NOMO-1 (cell line): ENCODE measurements around the gene C4BPA.

Source experiments
- DNase-seq, 2 experiments: peaks; one replicate each; lab custom pipeline; 2025; ENCODE audit not compliant: unreplicated experiment in 2 of 2; lab: John Stamatoyannopoulos, UW

C4BPA gene

DNA sequence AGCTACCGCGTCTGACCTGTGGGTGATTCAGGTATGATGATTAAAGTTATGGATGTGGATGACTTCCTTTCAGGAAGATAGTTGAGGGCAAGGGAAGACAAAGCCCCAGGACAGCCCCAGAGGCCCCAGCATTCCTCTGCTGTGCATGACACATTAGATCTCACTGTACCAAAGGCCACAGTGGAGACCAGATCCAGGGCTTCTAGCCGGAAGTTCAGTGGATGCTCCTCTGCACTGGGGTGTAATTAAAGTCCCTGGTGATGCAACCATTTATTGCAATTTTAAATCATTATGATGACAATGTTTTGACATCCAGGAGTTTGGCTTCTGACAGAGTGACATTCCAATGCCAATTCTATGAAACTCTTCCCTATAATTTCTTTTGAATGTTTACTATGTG, 5.0 kb downstream of the C4BPA start:
- DNase-seq, result no peak

DNA sequence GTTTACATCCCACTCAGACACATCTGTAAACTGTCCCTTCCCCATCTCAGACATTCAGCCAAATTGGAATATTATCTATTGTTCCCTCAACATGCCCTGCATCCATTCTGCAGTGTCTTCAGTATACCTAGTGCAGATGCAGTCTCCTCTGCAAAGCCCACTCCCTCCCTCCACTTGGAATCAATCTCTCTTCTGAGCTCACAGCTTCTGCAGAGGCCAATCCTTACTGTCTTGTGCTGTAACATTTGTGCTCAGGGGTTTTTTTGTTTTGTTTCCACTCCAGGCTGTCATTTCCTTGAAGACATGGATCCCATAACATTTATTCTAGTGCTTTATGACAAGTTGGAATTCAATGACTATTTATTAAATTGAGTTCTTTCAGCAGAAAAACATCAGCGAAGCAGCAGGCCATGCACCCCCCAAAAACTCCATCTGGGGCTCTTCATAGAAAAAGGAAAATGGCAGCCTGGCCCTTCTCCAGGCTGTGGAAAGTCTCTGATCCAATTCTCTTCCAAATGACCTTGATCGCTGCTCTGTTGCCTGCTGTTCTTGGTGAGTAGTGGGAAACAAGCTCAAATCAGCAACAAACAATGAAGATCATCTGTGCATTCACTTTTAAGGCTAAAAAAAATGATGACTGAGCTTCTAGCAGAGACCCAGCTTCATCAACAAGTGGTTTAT, 8.7 kb downstream of the C4BPA start:
- DNase-seq, result no peak

DNA sequence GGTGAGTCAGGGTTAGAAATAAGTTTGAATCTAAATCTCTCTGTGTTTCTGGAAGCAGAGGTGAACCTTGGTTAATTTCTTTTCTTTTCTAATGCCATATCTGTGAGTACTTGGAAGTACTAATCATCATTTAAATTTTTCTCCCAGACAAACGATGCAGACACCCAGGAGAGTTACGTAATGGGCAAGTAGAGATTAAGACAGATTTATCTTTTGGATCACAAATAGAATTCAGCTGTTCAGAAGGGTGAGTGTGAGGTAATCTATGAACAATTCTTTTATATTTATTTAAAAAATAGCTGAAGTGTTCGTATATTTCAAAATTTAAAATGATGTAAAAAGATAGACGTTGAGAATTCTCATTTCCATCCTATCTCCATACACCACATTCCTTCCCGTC, 11.2 kb downstream of the C4BPA start:
- no peak for DNase-seq

DNA sequence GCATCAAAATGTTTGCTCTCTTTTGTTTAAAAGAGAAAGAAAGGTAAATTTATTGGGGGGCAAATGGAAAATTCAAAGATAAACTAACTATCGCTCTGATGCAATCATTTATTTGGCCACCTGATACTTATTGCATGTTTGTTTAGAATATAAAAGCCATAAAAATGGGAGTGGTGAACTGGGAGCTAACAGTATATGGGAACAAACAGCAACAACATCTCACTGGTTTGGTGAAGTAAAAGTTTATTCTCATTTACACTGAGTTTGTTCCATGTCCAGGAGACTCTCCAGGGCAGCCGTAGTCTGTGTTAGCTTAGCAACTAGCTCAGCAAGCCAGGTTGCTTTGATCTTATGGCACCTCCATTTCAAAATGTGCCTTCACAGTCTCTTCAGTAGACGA, 20.4 kb downstream of the C4BPA start:
- no peak for DNase-seq

DNA sequence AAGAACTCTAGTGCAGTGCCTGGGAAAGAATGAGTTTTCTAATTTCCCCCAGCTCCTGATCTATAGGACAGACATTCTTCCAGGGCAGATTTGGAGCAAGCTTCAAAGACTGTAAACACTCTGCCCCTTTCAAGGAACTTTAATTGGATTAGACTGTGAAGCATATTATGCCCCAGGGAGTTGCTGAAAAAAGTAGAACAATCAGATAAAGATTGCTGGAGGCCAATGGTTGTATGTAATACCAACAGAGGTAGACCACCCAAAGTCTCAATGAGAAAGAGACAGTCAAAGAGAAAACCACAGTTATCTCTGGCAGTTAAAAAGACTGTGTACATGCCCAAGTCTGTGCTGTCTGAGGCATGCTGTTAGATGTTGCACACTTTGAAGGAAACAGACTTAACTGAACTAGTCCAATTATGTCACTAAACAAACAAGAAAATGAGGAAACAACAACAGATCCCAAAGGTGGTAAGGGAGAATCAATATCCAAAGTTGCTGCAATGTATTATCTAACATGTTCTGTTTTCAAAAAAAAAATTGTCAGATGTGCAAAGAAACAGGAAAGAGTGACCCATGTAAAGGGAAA, 24.4 kb downstream of the C4BPA start:
- no peak for DNase-seq

DNA sequence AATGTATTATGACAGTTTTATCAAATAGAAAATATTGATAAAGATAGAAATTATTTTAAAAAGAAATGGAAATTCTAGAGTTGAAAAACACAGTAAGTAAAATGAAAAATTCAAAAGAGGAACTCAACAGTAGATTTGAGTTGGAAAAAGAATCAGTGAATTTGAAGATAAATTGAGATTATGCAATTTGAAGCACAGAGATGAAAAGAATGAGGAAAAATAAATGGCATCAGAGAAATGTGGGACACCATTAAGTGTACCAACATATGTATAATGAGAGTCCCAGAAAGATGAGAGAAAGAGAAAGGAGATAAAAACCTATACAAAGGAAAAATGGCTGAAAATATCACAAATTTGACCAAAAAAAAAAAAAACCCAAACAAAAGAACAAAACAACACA, 25.0 kb downstream of the C4BPA start:
- DNase-seq, result no peak

DNA sequence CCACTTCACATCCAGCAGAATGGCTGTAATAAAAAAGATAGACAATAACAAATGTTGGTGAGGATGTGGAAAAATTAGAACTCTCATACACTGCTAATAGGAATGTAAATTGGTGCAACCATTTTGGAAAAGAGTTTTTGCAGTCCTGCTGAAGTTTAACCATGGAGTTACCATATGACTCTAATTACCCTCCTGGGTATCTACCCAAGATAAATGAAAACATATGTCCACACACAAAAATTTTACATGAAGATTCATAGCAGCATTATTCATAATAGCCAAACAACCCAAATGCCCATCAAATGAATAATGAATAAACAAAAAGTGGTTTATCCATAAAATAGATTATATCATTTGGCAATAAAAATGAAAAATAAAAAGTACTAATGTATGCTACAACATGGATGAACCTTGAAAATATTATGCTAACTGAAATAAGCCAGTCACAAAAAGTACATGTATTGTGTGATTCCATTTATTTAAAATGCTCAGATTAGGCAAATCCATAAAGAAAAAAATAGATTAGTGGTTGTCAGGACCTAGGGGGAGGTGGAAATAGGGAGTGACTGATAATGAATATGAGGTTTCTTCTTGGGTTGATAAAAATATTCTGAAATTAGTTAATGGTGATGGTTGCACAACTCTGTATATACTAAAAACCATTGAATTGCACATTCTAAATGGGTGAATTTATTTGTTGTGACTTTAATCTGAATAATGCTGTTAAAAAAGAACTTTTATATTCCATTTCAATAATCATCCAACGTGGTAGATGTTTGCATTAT, 26.4 kb downstream of the C4BPA start:
- no peak for DNase-seq

DNA sequence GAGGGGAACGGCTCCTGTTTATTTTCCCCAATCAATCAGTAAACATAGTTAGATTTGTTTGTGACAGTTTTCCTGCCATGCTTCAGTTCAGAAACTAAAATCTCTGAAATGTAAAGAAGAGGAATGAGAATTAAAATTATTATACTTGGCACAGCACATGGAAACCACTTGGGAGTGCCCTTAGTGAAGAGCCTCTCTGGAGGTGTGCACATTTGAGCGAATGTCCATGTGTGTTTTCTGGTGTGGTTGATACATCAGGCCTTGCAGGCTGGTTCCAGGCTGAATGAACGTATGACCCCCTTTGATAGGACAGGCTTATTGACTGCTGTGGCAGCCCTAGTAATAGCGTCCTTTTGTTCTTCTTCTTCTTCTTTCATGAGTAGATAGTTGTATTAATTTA, 27.1 kb downstream of the C4BPA start:
- no peak for DNase-seq

DNA sequence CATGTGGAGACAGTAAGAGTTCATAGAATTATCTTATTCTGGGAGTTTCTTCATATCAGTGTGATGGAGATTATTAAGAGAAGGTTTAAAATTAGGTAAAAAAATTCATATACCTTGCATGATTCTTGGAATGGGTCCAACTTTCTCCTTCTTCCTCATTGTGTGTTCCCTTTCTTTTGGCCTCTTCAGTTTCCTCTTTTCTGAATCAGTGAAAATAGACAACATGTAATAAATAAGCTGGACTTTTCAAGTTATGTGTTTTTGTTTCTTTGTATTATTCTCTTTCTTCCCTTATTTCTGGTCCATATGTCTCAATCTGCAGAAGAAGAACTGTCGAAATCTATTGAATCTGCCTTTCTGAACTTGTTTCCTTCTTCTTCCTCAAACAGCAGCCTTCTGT, 30.5 kb downstream of the C4BPA start:
- peak; percentile 9 to 80 for DNase-seq

DNA sequence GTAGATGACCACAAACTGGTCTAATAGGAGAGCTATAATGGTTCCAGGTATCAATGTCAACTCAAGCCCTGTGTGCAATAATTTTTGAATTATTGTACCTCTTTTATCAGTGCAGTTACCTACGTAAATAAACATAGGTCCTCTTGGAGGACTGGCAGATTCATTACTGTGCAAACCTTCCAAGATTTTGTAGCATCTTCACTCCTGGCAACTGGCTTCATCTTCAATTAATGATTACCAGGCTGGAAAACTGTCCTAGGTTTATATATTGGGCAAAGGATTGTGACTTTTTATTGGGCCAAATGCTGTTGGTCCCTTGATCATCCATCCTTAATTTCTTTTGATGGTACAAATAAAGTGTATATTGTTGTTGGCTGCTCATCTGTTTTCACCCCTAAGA, 35.6 kb downstream of the C4BPA start:
- no peak for DNase-seq

DNA sequence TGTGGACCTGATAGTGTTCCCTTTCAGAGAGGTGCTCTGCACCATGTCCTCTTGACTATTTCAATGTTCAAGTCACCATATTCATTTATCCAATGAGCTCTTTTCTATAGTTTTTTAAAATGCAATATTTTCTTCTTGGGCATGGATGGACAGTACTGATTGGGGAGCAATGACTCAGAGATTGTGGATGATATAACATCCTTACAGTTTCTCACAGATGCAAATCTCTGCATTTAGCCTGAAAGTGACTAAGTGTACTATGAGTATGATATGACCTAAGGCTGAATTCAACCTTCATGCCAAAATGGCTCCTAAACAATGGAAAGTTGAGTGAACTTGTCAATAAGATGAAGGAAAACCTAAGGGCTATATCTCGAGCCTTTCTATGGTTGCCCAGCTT, 36.5 kb downstream of the C4BPA start:
- no peak for DNase-seq

DNA sequence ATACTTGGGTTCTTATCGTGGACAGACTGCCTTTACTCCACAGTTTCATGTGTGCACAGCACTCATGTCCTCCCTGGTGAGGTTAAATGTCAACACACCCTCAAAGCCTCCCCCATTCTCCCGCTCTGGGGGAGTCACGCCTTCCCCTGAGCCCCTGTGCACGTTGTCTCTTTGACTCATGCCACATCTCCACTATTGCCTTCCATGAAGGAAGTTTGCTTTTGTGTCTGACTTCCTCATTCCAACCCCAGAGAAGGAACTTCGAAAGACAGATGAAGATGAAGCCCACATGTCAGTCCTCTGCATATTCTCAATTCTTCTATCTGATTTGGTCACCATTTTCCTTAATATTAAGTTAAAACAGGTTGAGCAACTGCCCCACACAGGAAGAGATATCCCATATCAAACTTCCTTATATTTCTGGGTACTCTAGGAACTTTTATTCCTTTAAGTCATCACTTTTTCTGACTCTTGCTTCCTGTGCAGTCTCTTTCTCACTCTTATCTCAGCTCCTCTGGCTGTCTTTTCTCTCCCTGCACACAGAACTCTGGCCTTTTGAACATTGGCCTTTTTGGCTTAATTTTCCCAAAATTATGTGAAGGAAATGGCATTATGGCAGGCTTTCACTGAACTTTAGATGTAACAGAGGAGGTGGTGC, 41.5 kb downstream of the C4BPA start:
- DNase-seq, result peak; percentile 33 to 60

DNA sequence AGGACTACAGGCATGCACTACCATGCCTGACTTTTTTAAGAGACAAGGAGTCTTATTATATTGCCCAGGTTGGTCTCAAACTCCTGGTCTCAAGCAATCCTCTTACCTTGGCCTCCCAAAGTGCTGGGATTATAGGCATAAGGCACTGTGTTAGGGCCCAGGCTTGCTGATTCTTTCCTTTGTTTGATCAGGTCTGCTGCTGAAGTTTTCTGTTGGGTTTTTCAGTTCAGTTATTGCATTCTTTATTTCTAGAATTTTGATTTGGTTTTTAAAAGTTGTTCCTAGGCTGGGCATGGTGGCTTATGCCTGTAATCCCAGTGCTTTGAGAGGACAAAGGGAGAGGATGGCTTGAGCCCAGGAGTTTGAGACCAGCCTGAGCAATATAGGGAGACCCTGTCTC, 47.9 kb downstream of the C4BPA start:
- no peak for DNase-seq

DNA sequence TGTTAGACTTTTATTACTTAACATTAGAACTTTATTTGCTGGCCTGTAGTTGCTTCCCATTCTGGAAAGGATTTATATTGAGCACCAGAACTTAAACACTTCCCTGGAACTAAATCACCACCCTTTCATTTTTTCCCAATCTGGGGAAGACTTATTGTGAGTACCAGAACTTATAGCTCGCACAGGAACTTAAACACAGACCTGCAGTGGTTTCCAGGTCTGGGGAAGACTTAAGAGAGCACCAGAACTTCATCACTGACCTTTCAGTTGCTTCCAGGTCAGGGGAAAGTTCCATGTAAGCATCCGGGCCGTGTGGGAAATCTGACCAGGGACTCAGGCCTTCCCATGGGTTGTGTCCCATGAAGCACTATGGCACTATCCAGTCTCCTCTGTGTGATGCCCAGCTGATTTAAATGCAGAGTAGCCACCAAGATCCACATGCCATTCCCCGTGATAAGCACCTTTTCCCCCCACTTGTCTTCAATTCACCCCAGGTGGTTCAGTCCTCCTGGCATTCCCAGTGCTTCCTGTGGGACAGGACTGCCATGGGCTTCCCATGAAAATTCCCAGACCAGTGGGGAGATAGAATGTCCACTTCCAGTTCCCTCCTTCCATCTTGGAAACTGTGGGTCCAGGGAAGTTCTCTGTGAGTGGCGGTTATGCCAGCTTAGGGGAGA, 48.9 kb downstream of the C4BPA start:
- no peak for DNase-seq

DNA sequence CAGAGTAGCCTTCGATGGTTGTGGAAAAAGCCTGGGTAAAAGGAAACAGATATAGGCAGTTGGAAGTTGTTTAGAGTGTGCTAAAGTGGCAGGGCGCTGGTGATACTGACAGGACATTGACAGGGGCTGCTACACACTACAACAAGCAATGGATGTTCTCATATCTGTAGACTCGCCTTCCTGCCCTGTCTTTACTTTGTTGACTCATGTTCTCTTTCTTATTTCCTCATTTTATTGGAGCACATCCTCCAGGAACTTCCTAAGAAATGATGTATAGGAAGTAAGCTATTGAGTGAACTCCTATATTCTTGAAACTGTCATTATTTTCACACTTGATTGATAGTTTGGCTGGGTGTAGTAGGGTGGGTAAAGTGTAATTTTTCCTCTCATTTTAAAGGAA, 51.0 kb downstream of the C4BPA start:
- DNase-seq, result no peak

DNA sequence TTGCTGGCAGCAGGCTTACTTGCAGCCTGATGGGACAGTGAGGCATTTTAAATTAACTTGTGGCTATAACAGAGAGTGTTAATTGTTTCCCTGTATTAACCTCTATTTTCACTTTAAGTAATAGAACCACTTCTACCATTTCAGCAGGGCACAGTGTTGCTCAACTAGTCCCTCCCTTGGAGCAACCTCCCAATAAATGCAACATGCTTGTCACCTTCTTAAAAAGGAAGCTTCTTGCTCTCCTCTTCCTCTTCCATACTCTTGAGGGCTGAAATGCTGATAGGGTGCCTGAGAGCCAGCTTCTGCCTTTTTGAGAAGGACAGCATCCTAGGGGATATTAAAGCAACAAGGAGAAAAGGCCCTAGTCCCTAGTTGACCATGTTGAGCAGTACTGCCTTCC, 52.1 kb downstream of the C4BPA start:
- DNase-seq, result peak; percentile 58 to 86

DNA sequence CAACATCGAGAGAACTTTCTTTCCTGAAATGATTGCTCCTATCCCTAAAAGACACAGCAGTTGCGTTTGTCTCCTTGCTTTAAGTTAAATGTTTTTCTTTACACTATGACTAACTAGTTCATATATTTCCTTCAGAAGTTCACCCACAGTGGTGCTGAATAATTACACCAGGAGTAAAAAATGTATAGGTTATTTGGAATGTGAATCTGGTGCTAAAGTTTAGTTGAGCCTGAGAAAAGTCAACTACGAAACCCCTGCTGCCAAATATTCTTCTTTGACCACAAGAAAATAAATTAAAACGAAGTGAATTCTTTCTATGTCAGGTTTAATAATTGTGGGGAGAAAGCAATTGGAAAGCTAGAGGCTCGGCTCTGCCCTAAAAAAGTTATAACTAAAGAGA, 52.8 kb downstream of the C4BPA start:
- no peak for DNase-seq

DNA sequence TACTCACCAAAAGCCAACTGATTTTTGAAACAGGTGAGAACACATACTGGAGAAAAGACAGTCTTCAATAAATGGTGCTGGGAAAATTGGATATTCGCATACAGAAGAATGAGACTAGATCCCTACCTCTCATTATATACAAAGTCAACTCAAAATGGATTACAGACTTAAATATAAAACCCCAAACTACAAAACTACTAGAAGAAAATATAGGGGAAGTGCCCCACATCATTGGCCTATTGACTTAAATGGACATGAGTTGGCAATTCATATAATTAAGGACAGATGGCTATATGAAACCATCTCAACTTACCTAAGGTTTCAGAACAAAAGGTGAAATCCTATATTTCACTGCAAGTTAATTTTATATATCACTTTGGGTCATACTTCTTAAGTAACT, 60.1 kb downstream of the C4BPA start:
- no peak for DNase-seq

DNA sequence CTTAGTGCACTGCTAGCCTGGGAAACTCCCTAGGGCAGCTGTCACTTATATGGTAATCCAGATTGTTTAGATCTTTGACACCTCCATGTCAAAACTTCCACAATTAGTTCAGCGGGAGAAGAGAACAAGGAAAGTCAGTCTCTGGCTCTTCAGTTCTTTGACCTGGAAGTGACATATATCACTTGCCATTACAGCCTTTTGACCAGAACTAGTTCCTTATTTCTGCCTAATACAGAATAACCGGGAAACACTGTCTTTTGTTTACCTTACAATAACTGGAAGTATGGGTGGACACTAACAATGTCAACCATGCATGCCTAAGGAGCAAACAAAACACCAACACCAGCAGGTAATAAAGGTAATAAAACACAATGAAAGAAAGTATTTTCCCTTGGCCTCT, 68.3 kb downstream of the C4BPA start:
- DNase-seq, result no peak

DNA sequence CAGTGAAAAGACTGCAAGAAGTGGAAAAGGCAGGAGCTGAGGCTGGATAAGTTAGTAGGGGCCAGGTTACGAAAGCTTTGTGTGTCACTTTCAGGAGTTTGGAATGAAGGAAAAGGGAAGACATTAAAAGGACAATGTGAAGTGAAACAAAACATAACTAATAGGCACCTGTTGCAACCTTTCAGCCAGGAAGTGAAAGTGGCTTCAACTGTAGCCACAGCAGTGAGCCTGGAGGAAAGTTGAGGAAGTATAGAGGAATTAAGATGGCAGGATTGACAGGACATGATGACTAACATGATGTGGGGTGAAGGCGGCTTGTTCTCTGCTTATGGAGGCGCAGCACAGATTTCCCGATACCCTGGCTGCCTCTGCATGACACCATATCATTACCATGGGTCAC, 68.9 kb downstream of the C4BPA start:
- peak; percentile 85 to 96 for DNase-seq

DNA sequence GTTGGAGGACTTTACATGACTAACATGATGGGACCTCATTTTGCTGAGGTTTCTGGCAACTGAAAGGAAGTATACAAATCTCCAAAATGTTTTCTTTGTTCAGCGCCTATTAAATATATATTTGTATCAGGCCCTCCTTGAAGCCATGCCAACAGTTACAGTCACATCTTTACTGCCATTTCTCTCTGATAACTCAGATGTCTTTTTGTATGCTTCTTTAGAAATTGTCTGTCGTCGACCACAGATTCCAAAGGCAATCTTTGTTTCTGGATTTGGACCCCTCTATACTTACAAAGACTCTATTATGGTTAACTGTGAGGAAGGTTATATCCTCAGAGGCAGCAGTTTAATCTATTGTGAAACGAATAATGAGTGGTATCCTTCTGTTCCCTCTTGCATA, 69.4 kb downstream of the C4BPA start:
- no peak for DNase-seq
